Left lung (tissue), 10 donors: ENCODE results near the gene PCSK5. TPM values are rescaled to one million over a fixed set of nuclear protein-coding genes. Genes with fewer than 3 reads are reported as not detected.

Experiments
- ATAC-seq: fragments of 200-7000 bp; cut with Tn5 transposase; one replicate; pipeline ENCODE4 v1.9.1; 2020; ENCODE audit warnings: moderate library complexity
- DNase-seq, 4 donors: peaks; one replicate each; pipeline ENCODE4 v3.0.0-alpha.2; 2013 to 2020
- H3K27ac ChIP-seq, 2 donors: fragments of 200-600 bp; sonication (generic) in 1 of 2; one replicate each; pipeline versions ENCODE4 v1.5.0 to v1.8.0; 2020 to 2021
- H3K27me3 ChIP-seq, 2 donors: fragments of 200-600 bp; sonication (generic) in 1 of 2; one replicate each; pipeline versions ENCODE4 v1.5.0 to v1.8.0; 2020 to 2021
- H3K36me3 ChIP-seq, 2 donors: fragments of 200-600 bp; sonication (generic) in 1 of 2; one replicate each; pipeline versions ENCODE4 v1.5.0 to v1.8.0; 2020 to 2021
- H3K4me1 ChIP-seq, 2 donors: fragments of 200-600 bp; one replicate each; pipeline ENCODE4 v1.8.0; 2021
- H3K4me3 ChIP-seq, 2 donors: fragments of 200-600 bp; sonication (generic) in 1 of 2; one replicate each; pipeline versions ENCODE4 v1.5.0 to v1.8.0; 2020 to 2021; ENCODE audit warnings: mild to moderate bottlenecking in 1 of 2
- H3K9me3 ChIP-seq, 2 donors: fragments of 200-600 bp; sonication (generic) in 1 of 2; one replicate each; pipeline versions ENCODE4 v1.5.0 to v1.8.0; 2020 to 2021
- intact Hi-C, 2 donors: fragments of 100-400 bp; cut with DNase I; formaldehyde crosslinking; loops; one replicate each; pipeline versions ENCODE4 v1.11.2 to v1.14.2; 2022
- polyA plus RNA-seq, 6 donors: library from polyadenylated mRNA; unstranded; fragments of 120-200 nt; gene quantifications; one replicate each; pipeline ENCODE4 v1.2.1, GENCODE V29; 2013; ENCODE audit not compliant: insufficient read length in 6 of 6
- total RNA-seq, 2 donors: library from RNA; stranded (reverse); fragmentation: NEBNext Ultra II Directional; extraction: Animal tissue kit (Norgen Biotek cat#: 25700); gene quantifications; one replicate each; pipeline ENCODE4 v1.2.1, GENCODE V29; 2021
- TF ChIP-seq, protein P1 (sequence below), 2 donors: fragments of 200-600 bp; sonication (generic) in 1 of 2; IDR thresholded peaks; one replicate each; pipeline versions ENCODE4 v1.5.0 to v1.8.0; 2021; ENCODE audit warnings: antibody characterized with exemption in 2 of 2
- donor health status: DM: no; HTN: yes; CAD: no.
- donor health status: DM: no; HTN: no; CAD: no.

Gene PCSK5
- total and polyA plus RNA-seq, 8 donors, result 6.8 to 20.3 (median 11.3) TPM

DNA sequence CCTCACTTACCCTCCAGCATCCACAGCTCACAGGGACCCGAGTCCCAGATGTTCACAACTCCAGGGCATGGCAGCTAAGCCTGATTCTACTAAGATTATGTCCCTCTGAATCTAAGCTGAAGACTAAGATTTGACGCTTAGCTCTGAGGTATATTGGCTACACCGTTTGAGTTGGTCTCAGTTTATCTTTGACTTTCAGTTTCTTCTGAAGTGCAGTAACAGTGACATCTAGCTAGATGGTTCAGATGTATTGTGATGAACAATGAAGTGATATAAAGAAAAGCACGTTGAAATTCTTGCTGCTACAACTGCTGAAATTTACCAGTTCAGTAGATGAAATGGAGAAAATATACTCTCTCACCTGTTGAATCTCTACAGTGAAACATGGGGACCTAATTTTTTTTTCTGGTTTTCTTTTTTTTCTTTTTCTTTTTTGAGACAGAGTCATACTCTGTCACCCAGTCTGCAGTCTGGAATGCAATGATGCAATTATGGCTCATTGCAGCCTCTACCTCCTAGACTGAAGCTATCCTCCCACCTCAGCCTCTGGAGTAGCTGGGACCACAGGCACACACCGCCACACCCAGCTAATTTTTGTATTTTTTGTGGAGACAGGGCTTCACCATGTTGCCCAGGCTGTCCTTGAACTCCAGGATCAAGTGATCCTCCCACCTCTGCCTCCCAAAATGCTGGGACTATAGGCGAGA, 488.0 kb downstream of the PCSK5 start:
- Histone ChIP-seq H3K27me3 (no peaks in the 10 kb centered on the region), H3K9me3 (no peaks in the 10 kb centered on the region), H3K36me3 (no peaks in the 10 kb centered on the region), H3K4me1 (peaks cover 5 to 10% of the 10 kb centered on the region in 2 donors), H3K4me3 (no peak overlapping the region), H3K27ac (no peak overlapping the region)
- no peak for ATAC-seq
- TF ChIP-seq, protein P1, sequence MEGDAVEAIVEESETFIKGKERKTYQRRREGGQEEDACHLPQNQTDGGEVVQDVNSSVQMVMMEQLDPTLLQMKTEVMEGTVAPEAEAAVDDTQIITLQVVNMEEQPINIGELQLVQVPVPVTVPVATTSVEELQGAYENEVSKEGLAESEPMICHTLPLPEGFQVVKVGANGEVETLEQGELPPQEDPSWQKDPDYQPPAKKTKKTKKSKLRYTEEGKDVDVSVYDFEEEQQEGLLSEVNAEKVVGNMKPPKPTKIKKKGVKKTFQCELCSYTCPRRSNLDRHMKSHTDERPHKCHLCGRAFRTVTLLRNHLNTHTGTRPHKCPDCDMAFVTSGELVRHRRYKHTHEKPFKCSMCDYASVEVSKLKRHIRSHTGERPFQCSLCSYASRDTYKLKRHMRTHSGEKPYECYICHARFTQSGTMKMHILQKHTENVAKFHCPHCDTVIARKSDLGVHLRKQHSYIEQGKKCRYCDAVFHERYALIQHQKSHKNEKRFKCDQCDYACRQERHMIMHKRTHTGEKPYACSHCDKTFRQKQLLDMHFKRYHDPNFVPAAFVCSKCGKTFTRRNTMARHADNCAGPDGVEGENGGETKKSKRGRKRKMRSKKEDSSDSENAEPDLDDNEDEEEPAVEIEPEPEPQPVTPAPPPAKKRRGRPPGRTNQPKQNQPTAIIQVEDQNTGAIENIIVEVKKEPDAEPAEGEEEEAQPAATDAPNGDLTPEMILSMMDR (IDR thresholded peaks at IDR 0.05), result no peak
- DNase-seq, result no peak
- intact Hi-C loops, result no loop called here

DNA sequence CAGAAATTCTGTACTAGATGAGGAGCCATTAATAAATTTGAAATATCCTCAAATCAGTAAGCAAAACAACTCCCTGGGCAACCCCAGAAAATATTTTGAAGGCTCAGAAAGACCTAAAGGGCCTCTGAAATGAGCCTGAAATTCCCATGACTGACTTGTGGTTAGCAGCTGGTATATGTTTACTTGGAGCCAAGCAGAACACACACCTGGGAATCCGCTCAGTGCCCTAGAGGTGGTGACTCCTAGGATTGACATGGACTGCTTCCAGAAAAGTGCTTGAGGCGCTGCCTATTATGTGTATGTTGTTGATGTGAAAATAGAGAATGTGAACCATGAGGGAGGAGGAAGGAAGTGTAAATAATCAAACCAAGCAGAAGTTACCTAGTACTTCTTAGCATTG, 489.0 kb downstream of the PCSK5 start:
- Histone ChIP-seq H3K36me3 (peaks cover 0 to 6% of the 10 kb centered on the region in 2 donors), H3K9me3 (no peaks in the 10 kb centered on the region), H3K27ac (no peak overlapping the region), H3K4me3 (no peak overlapping the region), H3K4me1 (peaks cover 5 to 6% of the 10 kb centered on the region in 2 donors), H3K27me3 (no peaks in the 10 kb centered on the region)
- intact Hi-C loops, result no loop called here
- DNase-seq, result no peak
- TF ChIP-seq, protein P1 (IDR thresholded peaks at IDR 0.05), result no peak
- peak; percentile 25 for ATAC-seq

DNA sequence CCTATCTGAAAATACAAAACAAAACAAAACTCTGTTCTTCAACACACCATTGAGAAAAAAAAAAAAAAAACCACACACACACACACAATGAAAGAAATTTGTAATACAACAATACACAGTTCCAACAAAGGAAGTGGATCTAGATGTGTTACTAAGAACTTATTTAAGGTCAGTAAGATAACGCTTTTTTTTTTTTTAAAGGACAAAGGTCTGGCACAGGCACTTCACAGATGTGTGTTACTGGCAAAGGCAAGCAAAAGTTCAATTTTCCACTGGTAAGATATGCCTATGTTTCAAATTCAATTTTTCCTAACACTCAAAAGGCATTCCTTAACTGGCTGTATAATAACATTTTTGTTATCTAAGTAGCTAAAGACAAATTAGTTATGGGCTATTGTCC, 500.2 kb downstream of the PCSK5 start:
- Histone ChIP-seq H3K4me3 (no peak overlapping the region), H3K9me3 (peaks cover 0 to 2% of the 10 kb centered on the region in 2 donors), H3K36me3 (peaks cover 0 to 34% of the 10 kb centered on the region in 2 donors), H3K4me1 (peaks cover 0 to 31% of the 10 kb centered on the region in 2 donors), H3K27me3 (no peaks in the 10 kb centered on the region), H3K27ac (no peak overlapping the region)
- no peak for DNase-seq
- intact Hi-C loops, result no loop called here
- ATAC-seq, result no peak
- TF ChIP-seq, protein P1 (IDR thresholded peaks at IDR 0.05), result no peak

DNA sequence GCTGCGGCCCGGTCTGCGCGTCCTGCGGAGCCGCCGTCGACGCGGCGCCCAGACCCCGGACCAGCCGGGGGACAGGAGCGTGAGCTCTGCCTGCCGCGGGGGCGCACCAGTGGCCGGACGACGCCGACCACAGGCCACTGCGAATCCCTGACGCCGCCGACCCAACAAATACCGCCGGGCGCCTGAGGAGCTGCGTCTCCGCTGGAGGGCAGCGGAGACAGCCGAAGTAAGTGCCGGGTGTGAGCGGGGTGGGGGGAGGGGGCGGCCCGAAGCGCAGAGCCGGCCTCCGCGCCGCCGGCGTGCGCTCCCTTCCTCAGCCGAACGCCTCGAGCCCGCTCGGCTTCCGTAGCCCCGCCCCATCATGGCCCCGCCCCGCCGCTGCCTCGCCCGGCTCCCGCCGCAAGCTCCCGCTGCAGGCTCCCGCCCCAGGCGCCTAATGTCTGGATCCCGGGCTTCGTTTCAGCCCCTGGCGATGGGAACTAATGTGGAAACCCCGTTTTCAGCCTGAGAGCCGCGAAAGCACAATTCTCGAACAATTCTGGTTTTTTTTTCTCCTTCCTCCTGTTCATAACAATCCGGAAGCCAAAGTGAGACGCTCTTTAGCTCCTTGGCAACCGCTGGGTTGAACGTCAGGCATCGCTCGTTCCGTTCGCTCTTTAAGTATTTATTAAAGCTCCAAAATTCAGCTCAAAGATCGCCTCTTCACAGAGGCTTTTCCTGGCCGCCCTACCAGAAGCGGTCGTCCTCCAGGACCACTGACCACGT, 503.9 kb downstream of the PCSK5 start, which contains the start of gene RFK:
Gene RFK (minus strand): TSS at position 232 of the 765 bp plus-strand sequence. CDS start 255 bp downstream, outside the sequence.
- H3K9me3 ChIP-seq, result peaks cover 0 to 2% of the 10 kb centered on the region in 2 donors
- H3K36me3 ChIP-seq, result peaks cover 0 to 6% of the 10 kb centered on the region in 2 donors
- TF ChIP-seq, protein P1 (IDR thresholded peaks at IDR 0.05), result no peak
- intact Hi-C loops, result no loop called here
- peak; percentile 99 for ATAC-seq
- H3K4me1 ChIP-seq, result peaks cover 0 to 32% of the 10 kb centered on the region in 2 donors
- peak within 1 kb of the TSS; percentile 77 to 98 for H3K4me3 ChIP-seq
- H3K27me3 ChIP-seq, result no peaks in the 10 kb centered on the region
- H3K27ac ChIP-seq, result peak within 1 kb of the TSS; percentile 94 to 97
- peak; percentile 91 to 99 (median 96) for DNase-seq

DNA sequence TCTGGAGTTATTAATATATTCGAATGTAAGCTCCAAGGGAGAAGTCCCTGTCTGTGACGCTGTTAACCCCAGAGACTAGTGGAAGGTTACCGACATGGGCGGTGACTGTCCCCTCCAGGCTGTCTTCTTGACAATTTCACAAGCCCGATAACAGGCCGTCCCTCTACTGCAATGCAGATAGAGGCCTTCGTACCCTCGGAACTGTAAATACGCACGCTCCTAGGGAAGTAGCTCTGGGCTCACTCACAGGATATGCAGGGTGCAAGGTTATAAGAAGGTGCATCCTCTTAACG, 504.4 kb downstream of the PCSK5 start:
- intact Hi-C loops, result no loop called here
- peak; percentile 55 for ATAC-seq
- H3K36me3 ChIP-seq, result peaks cover 0 to 3% of the 10 kb centered on the region in 2 donors
- peaks cover 0 to 2% of the 10 kb centered on the region in 2 donors for H3K9me3 ChIP-seq
- TF ChIP-seq, protein P1 (IDR thresholded peaks at IDR 0.05), result no peak
- peak overlapping the region; percentile 77 to 98 for H3K4me3 ChIP-seq
- peak in 2 of 4 donors; percentile 53 to 58 for DNase-seq
- no peaks in the 10 kb centered on the region for H3K27me3 ChIP-seq
- H3K27ac ChIP-seq, result peak overlapping the region; percentile 94 to 97
- peaks cover 0 to 32% of the 10 kb centered on the region in 2 donors for H3K4me1 ChIP-seq
